GM18520 (cell line): Measurements from ENCODE around the gene KIAA0513.
"Not testable (repeated sequence)": the region's sequence is repeated elsewhere in the genome, so short reads cannot be mapped to it uniquely, and the experiment has no call there.

Source experiments
- ATAC-seq: cut with Tn5 transposase; IDR thresholded peaks from one replicate; pipeline ENCODE4 v1.9.1; 2021; ENCODE audit not compliant: unreplicated experiment

The KIAA0513 gene

GRCh38 chr16:85047867-85048455 is 20.4 kb downstream of the KIAA0513 start:
- no peak for ATAC-seq

- no peak for ATAC-seq
Observed at GRCh38 chr16:85048921-85049562, 21.4 kb downstream of the KIAA0513 start.

- ATAC-seq = no peak
Observed at GRCh38 chr16:85049706-85050305, 22.2 kb downstream of the KIAA0513 start.

- no peak for ATAC-seq
Observed at GRCh38 chr16:85051067-85051581, 23.5 kb downstream of the KIAA0513 start.

GRCh38 chr16:85051683-85052082 is 24.1 kb downstream of the KIAA0513 start:
- ATAC-seq = no peak

GRCh38 chr16:85052536-85052935 is 24.9 kb downstream of the KIAA0513 start:
- no peak for ATAC-seq

- ATAC-seq = not testable (repeated sequence)
Observed at GRCh38 chr16:85054321-85054720, 26.7 kb downstream of the KIAA0513 start.

GRCh38 chr16:85054948-85055492 is 27.4 kb downstream of the KIAA0513 start:
- no peak for ATAC-seq

GRCh38 chr16:85055493-85056210 is 28.1 kb downstream of the KIAA0513 start:
- ATAC-seq = peak; percentile 76

GRCh38 chr16:85056211-85056748 is 28.7 kb downstream of the KIAA0513 start:
- ATAC-seq = no peak

GRCh38 chr16:85057212-85057889 is 29.8 kb downstream of the KIAA0513 start:
- ATAC-seq = no peak

GRCh38 chr16:85057948-85058347 is 30.4 kb downstream of the KIAA0513 start:
- no peak for ATAC-seq

GRCh38 chr16:85058909-85059308 is 31.3 kb downstream of the KIAA0513 start:
- no peak for ATAC-seq

GRCh38 chr16:85061566-85061965 is 34.0 kb downstream of the KIAA0513 start:
- ATAC-seq = no peak

- no peak for ATAC-seq
Observed at GRCh38 chr16:85062323-85062722, 34.7 kb downstream of the KIAA0513 start.

- no peak for ATAC-seq
Observed at GRCh38 chr16:85062845-85063244, 35.2 kb downstream of the KIAA0513 start.

- ATAC-seq = no peak
Observed at GRCh38 chr16:85064186-85064585, 36.6 kb downstream of the KIAA0513 start.

- ATAC-seq = no peak
Observed at GRCh38 chr16:85065099-85065498, 37.5 kb downstream of the KIAA0513 start.

- no peak for ATAC-seq
Observed at GRCh38 chr16:85066346-85066885, 38.8 kb downstream of the KIAA0513 start.

- no peak for ATAC-seq
Observed at GRCh38 chr16:85067024-85067423, 39.4 kb downstream of the KIAA0513 start.
